Activated T-cell treated with anti-CD3 and anti-CD28 coated beads, Interleukin-2, amount 50 U/mL, for 48 hours (primary cell): Measurements from ENCODE around the gene BAMBI.
A peak's percentile ranks its signal among the peaks of the same experiment; 100 is the strongest.
"Not testable (repeated sequence)": the region's sequence is repeated elsewhere in the genome, so short reads cannot be mapped to it uniquely, and the experiment has no call there.

Experiments
- DNase-seq, 2 experiments: peaks; one replicate each; pipeline ENCODE4 v3.0.0-alpha.2; 2020

Gene BAMBI

GRCh38 chr10:28676968-28677887 is at the start of gene BAMBI:
TSS of gene BAMBI (plus strand) at chr10:28677521. CDS start at chr10:28677898, 377 bp downstream.
- peak; percentile 89 to 93 for DNase-seq

GRCh38 chr10:28628184-28628893 is 49.0 kb upstream of the BAMBI start:
- peak; percentile 77 to 81 for DNase-seq

GRCh38 chr10:28631896-28632583 is 45.3 kb upstream of the BAMBI start:
- no peak for DNase-seq

GRCh38 chr10:28632584-28632945 is 44.8 kb upstream of the BAMBI start:
- no peak for DNase-seq

GRCh38 chr10:28633750-28634149 is 43.6 kb upstream of the BAMBI start:
- DNase-seq, result no peak

GRCh38 chr10:28637346-28637745 is 40.0 kb upstream of the BAMBI start:
- DNase-seq, result no peak

- no peak for DNase-seq
Observed at GRCh38 chr10:28638392-28638791, 38.9 kb upstream of the BAMBI start.

GRCh38 chr10:28640551-28640950 is 36.8 kb upstream of the BAMBI start:
- DNase-seq, result no peak

GRCh38 chr10:28644647-28645046 is 32.7 kb upstream of the BAMBI start:
- DNase-seq, result no peak

GRCh38 chr10:28652106-28652505 is 25.2 kb upstream of the BAMBI start:
- no peak for DNase-seq

- DNase-seq, result no peak
Observed at GRCh38 chr10:28652703-28653102, 24.6 kb upstream of the BAMBI start.

- not testable (repeated sequence) for DNase-seq
Observed at GRCh38 chr10:28658824-28659223, 18.5 kb upstream of the BAMBI start.

GRCh38 chr10:28661035-28661434 is 16.3 kb upstream of the BAMBI start:
- no peak for DNase-seq

- DNase-seq, result peak; percentile 72 to 74
Observed at GRCh38 chr10:28663576-28664368, 13.5 kb upstream of the BAMBI start.

- no peak for DNase-seq
Observed at GRCh38 chr10:28664369-28664740, 13.0 kb upstream of the BAMBI start.

GRCh38 chr10:28666751-28667467 is 10.4 kb upstream of the BAMBI start:
- DNase-seq, result no peak

GRCh38 chr10:28668363-28669226 is 8.7 kb upstream of the BAMBI start:
- peak; percentile 71 to 77 for DNase-seq

GRCh38 chr10:28669227-28670173 is 7.8 kb upstream of the BAMBI start:
- DNase-seq, result no peak

- DNase-seq, result no peak
Observed at GRCh38 chr10:28674782-28675181, 2.5 kb upstream of the BAMBI start.
